Coronary artery (tissue), 2 donors: ENCODE measurements around the gene SYNE1.
"Not testable (repeated sequence)": the region's sequence is repeated elsewhere in the genome, so short reads cannot be mapped to it uniquely, and the experiment has no call there.

ENCODE experiments used
- DNase-seq: peaks from one replicate; pipeline ENCODE4 v3.0.0-alpha.2; 2017; ENCODE audit warnings: low spot score
- H3K27ac ChIP-seq, 2 donors: fragments of 200-600 bp; sonication (generic); one replicate each; pipeline ENCODE4 v1.5.1; 2016 to 2019
- H3K4me3 ChIP-seq: fragments of 200-600 bp; sonication (generic); 2 replicates; pipeline ENCODE4 v1.5.1; 2016; ENCODE audit warnings: mild to moderate bottlenecking, moderate library complexity
- TF ChIP-seq, protein P1 (sequence below): fragments of 200-600 bp; sonication (generic); IDR thresholded peaks from one replicate; pipeline ENCODE4 v1.5.1; 2019; ENCODE audit warnings: antibody characterized with exemption

Gene SYNE1

GRCh38 chr6:152630832-152631231 is 6.3 kb downstream of the SYNE1 start:
- TF ChIP-seq, protein P1, sequence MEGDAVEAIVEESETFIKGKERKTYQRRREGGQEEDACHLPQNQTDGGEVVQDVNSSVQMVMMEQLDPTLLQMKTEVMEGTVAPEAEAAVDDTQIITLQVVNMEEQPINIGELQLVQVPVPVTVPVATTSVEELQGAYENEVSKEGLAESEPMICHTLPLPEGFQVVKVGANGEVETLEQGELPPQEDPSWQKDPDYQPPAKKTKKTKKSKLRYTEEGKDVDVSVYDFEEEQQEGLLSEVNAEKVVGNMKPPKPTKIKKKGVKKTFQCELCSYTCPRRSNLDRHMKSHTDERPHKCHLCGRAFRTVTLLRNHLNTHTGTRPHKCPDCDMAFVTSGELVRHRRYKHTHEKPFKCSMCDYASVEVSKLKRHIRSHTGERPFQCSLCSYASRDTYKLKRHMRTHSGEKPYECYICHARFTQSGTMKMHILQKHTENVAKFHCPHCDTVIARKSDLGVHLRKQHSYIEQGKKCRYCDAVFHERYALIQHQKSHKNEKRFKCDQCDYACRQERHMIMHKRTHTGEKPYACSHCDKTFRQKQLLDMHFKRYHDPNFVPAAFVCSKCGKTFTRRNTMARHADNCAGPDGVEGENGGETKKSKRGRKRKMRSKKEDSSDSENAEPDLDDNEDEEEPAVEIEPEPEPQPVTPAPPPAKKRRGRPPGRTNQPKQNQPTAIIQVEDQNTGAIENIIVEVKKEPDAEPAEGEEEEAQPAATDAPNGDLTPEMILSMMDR = no peak
- no peak overlapping the region for H3K4me3 ChIP-seq
- no peak overlapping the region for H3K27ac ChIP-seq
- no peak for DNase-seq

GRCh38 chr6:152625213-152625612 is 11.9 kb downstream of the SYNE1 start:
- Histone ChIP-seq H3K27ac (no peak overlapping the region), H3K4me3 (no peak overlapping the region)
- DNase-seq = no peak
- TF ChIP-seq, protein P1 = no peak

GRCh38 chr6:152614776-152615175 is 22.4 kb downstream of the SYNE1 start:
- H3K4me3 ChIP-seq, H3K27ac ChIP-seq, DNase-seq: not testable (repeated sequence)

GRCh38 chr6:152609125-152609670 is 28.0 kb downstream of the SYNE1 start:
- H3K4me3 ChIP-seq = no peak overlapping the region
- TF ChIP-seq, protein P1 = no peak
- no peak overlapping the region for H3K27ac ChIP-seq
- no peak for DNase-seq

- Histone ChIP-seq H3K4me3 (no peak overlapping the region), H3K27ac (no peak overlapping the region)
- TF ChIP-seq, protein P1 = no peak
- no peak for DNase-seq
Measured at GRCh38 chr6:152605941-152606340, 31.2 kb downstream of the SYNE1 start.

DNA sequence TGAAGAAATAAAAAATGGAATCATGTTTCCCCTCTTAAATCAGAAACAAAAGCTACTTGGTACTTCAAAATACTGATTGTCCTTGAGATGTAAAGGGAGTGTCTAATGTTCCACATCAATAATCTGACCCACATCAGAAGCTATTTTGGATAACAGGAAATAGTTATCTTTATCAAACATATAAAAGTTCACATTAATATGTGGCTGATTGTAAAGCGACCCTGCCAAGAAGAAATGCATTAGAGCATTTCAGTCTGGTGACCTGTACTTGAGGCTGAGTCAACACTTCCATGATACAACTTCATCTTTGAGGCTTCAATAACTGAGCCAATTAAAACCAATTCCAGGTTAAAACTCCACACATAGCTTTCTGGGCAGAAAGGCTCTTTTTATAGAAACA is 31.8 kb downstream of the SYNE1 start:
- no peak overlapping the region for H3K27ac ChIP-seq
- no peak overlapping the region for H3K4me3 ChIP-seq
- no peak for DNase-seq
- TF ChIP-seq, protein P1 = no peak

DNA sequence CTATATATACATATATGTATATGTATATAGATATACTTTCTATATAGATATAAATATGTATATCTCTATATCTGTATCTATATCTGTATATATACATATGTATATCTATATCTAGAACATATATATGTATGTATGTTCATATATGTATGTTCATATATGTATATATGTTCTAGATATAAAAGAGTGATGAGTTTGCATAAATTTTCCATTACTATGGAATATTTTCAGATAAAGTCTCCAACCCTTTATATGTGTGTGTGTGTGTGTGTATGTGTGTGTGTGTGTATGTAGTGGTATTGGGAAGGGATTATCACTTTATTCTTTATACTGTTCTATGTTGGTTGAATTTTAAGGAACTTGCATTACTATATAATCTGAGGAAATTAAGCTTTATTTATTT is 33.3 kb downstream of the SYNE1 start:
- DNase-seq = no peak
- TF ChIP-seq, protein P1 = no peak
- Histone ChIP-seq H3K4me3 (no peak overlapping the region), H3K27ac (no peak overlapping the region)

- Histone ChIP-seq H3K4me3 (no peak overlapping the region), H3K27ac (no peak overlapping the region)
- no peak for DNase-seq
- TF ChIP-seq, protein P1 = no peak
Measured at GRCh38 chr6:152600022-152600421, 37.1 kb downstream of the SYNE1 start.
